Inflammatory macrophage treated with lipopolysaccharide for 1 hour (primary cell): ENCODE results near the gene SGCE.
A peak's percentile ranks its signal among the peaks of the same experiment; 100 is the strongest.

Experiments
- DNase-seq, 2 donors: peaks; one replicate each; pipeline ENCODE4 v3.0.0-alpha.2; 2020 to 2022

The SGCE gene

GRCh38 chr7:94657771-94658693 lies 2.1 kb upstream of the SGCE start:
- peak; percentile 88 to 89 for DNase-seq

GRCh38 chr7:94656925-94657731 lies 1.2 kb upstream of the SGCE start:
- peak in 1 of 2 donors; percentile 2 for DNase-seq

- no peak for DNase-seq
Measured at GRCh38 chr7:94656658-94656924, 658 bp upstream of the SGCE start.

- no peak for DNase-seq
Measured at GRCh38 chr7:94655126-94655847, 646 bp downstream of the SGCE start.

- DNase-seq, result no peak
Measured at GRCh38 chr7:94654783-94655125, 1.2 kb downstream of the SGCE start.

GRCh38 chr7:94650147-94651051 lies 5.5 kb downstream of the SGCE start:
- no peak for DNase-seq

- DNase-seq, result no peak
Measured at GRCh38 chr7:94649450-94649849, 6.5 kb downstream of the SGCE start.

- no peak for DNase-seq
Measured at GRCh38 chr7:94648731-94649130, 7.2 kb downstream of the SGCE start.

- no peak for DNase-seq
Measured at GRCh38 chr7:94647295-94647694, 8.6 kb downstream of the SGCE start.

- DNase-seq, result no peak
Measured at GRCh38 chr7:94643771-94644545, 12.0 kb downstream of the SGCE start.

- DNase-seq, result no peak
Measured at GRCh38 chr7:94642838-94643653, 12.9 kb downstream of the SGCE start.

GRCh38 chr7:94639384-94639783 lies 16.5 kb downstream of the SGCE start:
- DNase-seq, result no peak

- DNase-seq, result no peak
Measured at GRCh38 chr7:94635687-94636086, 20.2 kb downstream of the SGCE start.

- no peak for DNase-seq
Measured at GRCh38 chr7:94634502-94634901, 21.4 kb downstream of the SGCE start.

GRCh38 chr7:94633687-94634086 lies 22.2 kb downstream of the SGCE start:
- DNase-seq, result no peak

- DNase-seq, result no peak
Measured at GRCh38 chr7:94633014-94633341, 23.0 kb downstream of the SGCE start.

- no peak for DNase-seq
Measured at GRCh38 chr7:94632338-94633013, 23.5 kb downstream of the SGCE start.

GRCh38 chr7:94630855-94631254 lies 25.1 kb downstream of the SGCE start:
- DNase-seq, result no peak

GRCh38 chr7:94623820-94624219 lies 32.1 kb downstream of the SGCE start:
- no peak for DNase-seq

- no peak for DNase-seq
Measured at GRCh38 chr7:94621120-94621519, 34.8 kb downstream of the SGCE start.
